Measurements from ENCODE around the gene CCDC171.

The CCDC171 gene

GRCh38 chr9:16012621-16013020 lies 459.8 kb downstream of the CCDC171 start:
- ChIA-PET POLR2A (no interaction called here), CTCF (interaction anchor here (0.6 kb wide), 1 partner anchor 22 kb away, joined by 3 read pairs; no protein-coding TSS in a partner anchor)
- H3K4me1 ChIP-seq (ENCODE audit: control insufficient read depth, insufficient read depth, low read length): no peaks in the 10 kb centered on the region
- no peak overlapping the region for H3K27ac ChIP-seq (ENCODE audit: extremely low read depth, low read depth, low read length)
- no peaks in the 10 kb centered on the region for H3K36me3 ChIP-seq (ENCODE audit: control insufficient read depth in 2 of 2, insufficient read depth in 1 of 2, low read length in 2 of 2)
- TF ChIP-seq ZNF677 (tag by site-specific recombination; IDR thresholded peaks at IDR 0.05) (no peak), GLI4 (tag by site-specific recombination; IDR thresholded peaks at IDR 0.05) (no peak), ZNF843 (tag by site-specific recombination; IDR thresholded peaks at IDR 0.05) (no peak), ZNF510 (tag by site-specific recombination; IDR thresholded peaks at IDR 0.05; ENCODE audit: insufficient replicate concordance) (no peak), ZNF433 (tag by site-specific recombination; IDR thresholded peaks at IDR 0.05; ENCODE audit: low read depth) (no peak), OVOL3 (tag by site-specific recombination; IDR thresholded peaks at IDR 0.05) (no peak), TRIM28 (IDR thresholded peaks at IDR 0.05; ENCODE audit: borderline replicate concordance, low read length) (no peak), GLIS1 (tag by site-specific recombination; IDR thresholded peaks at IDR 0.05) (no peak), ZNF292 (tag by site-specific recombination; IDR thresholded peaks at IDR 0.05; ENCODE audit: borderline replicate concordance, low read depth) (no peak), ZNF626 (tag by site-specific recombination; IDR thresholded peaks at IDR 0.05) (no peak), ZNF114 (tag by site-specific recombination; IDR thresholded peaks at IDR 0.05) (no peak), ZNF580 (tag by site-specific recombination; IDR thresholded peaks at IDR 0.05) (no peak)
- TF ChIP-seq, protein P1, sequence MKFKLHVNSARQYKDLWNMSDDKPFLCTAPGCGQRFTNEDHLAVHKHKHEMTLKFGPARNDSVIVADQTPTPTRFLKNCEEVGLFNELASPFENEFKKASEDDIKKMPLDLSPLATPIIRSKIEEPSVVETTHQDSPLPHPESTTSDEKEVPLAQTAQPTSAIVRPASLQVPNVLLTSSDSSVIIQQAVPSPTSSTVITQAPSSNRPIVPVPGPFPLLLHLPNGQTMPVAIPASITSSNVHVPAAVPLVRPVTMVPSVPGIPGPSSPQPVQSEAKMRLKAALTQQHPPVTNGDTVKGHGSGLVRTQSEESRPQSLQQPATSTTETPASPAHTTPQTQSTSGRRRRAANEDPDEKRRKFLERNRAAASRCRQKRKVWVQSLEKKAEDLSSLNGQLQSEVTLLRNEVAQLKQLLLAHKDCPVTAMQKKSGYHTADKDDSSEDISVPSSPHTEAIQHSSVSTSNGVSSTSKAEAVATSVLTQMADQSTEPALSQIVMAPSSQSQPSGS (tag by site-specific recombination; IDR thresholded peaks at IDR 0.05; ENCODE audit: low read depth): no peak
- H3K4me3 ChIP-seq (ENCODE audit: low read depth, low read length): no peak overlapping the region
- H3K9me3 ChIP-seq (ENCODE audit: control insufficient read depth, insufficient read depth, low read depth, low read length): no peaks in the 10 kb centered on the region

- TF ChIP-seq ZNF843 (tag by site-specific recombination; IDR thresholded peaks at IDR 0.05) (no peak), ZNF2 (tag by site-specific recombination; IDR thresholded peaks at IDR 0.05) (no peak), PBX3 (CRISPR knock-in tag; IDR thresholded peaks at IDR 0.05) (no peak)
- CTCF ChIA-PET: no interaction called here
- POLR2A ChIA-PET: no interaction called here
- Histone ChIP-seq H3K27ac (ENCODE audit: extremely low read depth, low read depth, low read length) (no peak overlapping the region), H3K36me3 (ENCODE audit: control insufficient read depth in 2 of 2, insufficient read depth in 1 of 2, low read length in 2 of 2) (no peaks in the 10 kb centered on the region), H3K4me3 (ENCODE audit: low read depth, low read length) (no peak overlapping the region), H3K9me3 (ENCODE audit: control insufficient read depth, insufficient read depth, low read depth, low read length) (no peaks in the 10 kb centered on the region), H3K4me1 (ENCODE audit: control insufficient read depth, insufficient read depth, low read length) (no peaks in the 10 kb centered on the region)
Measured at GRCh38 chr9:16013366-16013765, 460.5 kb downstream of the CCDC171 start.

DNA sequence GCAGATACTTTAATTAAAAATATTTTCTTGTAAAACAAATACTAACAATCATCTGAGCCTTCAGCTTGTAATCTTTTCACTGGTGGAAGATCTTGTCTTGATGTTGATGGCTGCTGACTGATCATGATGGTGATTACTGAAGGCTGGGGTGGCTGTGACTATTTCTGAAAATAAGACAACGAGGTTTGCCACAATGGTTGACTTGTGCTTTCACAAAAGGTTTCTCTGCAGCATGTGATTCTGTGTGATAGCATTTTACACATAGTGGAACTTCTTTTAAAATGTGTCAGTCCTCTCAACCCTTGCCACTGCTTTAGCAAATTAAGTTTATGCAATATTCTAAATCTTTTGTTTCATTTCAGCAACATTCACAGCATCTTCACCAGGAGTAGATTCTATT lies 461.0 kb downstream of the CCDC171 start:
- ChIA-PET CTCF (no interaction called here), POLR2A (no interaction called here)
- no peak for TF ChIP-seq ZNF560 (tag by site-specific recombination; IDR thresholded peaks at IDR 0.05; ENCODE audit: borderline replicate concordance)
- Histone ChIP-seq H3K36me3 (ENCODE audit: control insufficient read depth in 2 of 2, insufficient read depth in 1 of 2, low read length in 2 of 2) (no peaks in the 10 kb centered on the region), H3K27ac (ENCODE audit: extremely low read depth, low read depth, low read length) (no peak overlapping the region), H3K4me3 (ENCODE audit: low read depth, low read length) (no peak overlapping the region), H3K4me1 (ENCODE audit: control insufficient read depth, insufficient read depth, low read length) (no peaks in the 10 kb centered on the region), H3K9me3 (ENCODE audit: control insufficient read depth, insufficient read depth, low read depth, low read length) (no peaks in the 10 kb centered on the region)

- POLR2A ChIA-PET: no interaction called here
- CTCF ChIA-PET: no interaction called here
- TF ChIP-seq ZNF624 (tag by site-specific recombination; IDR thresholded peaks at IDR 0.05): no peak
- no peak for TF ChIP-seq ZBTB6 (tag by site-specific recombination; IDR thresholded peaks at IDR 0.05)
- TF ChIP-seq, protein P2, sequence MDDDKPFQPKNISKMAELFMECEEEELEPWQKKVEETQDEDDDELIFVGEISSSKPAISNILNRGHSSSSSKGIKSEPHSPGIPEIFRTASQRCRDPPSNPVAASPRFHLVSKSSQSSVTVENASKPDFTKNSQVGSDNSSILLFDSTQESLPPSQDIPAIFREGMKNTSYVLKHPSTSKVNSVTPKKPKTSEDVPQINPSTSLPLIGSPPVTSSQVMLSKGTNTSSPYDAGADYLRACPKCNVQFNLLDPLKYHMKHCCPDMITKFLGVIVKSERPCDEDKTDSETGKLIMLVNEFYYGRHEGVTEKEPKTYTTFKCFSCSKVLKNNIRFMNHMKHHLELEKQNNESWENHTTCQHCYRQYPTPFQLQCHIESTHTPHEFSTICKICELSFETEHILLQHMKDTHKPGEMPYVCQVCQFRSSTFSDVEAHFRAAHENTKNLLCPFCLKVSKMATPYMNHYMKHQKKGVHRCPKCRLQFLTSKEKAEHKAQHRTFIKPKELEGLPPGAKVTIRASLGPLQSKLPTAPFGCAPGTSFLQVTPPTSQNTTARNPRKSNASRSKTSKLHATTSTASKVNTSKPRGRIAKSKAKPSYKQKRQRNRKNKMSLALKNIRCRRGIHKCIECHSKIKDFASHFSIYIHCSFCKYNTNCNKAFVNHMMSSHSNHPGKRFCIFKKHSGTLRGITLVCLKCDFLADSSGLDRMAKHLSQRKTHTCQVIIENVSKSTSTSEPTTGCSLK (tag by site-specific recombination; IDR thresholded peaks at IDR 0.05): no peak
- TF ChIP-seq ZBTB48 (tag by site-specific recombination; IDR thresholded peaks at IDR 0.05): no peak
- TF ChIP-seq ZNF585B (tag by site-specific recombination; IDR thresholded peaks at IDR 0.05): no peak
- TF ChIP-seq, protein P3, sequence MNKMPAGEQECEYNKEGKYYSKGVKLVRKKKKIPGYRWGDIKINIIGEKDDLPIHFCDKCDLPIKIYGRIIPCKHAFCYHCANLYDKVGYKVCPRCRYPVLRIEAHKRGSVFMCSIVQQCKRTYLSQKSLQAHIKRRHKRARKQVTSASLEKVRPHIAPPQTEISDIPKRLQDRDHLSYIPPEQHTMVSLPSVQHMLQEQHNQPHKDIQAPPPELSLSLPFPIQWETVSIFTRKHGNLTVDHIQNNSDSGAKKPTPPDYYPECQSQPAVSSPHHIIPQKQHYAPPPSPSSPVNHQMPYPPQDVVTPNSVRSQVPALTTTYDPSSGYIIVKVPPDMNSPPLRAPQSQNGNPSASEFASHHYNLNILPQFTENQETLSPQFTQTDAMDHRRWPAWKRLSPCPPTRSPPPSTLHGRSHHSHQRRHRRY (tag by site-specific recombination; IDR thresholded peaks at IDR 0.05): no peak
- TF ChIP-seq ZNF658 (tag by site-specific recombination; IDR thresholded peaks at IDR 0.05): no peak
- Histone ChIP-seq H3K4me1 (ENCODE audit: control insufficient read depth, insufficient read depth, low read length) (no peaks in the 10 kb centered on the region), H3K27ac (ENCODE audit: extremely low read depth, low read depth, low read length) (no peak overlapping the region), H3K36me3 (ENCODE audit: control insufficient read depth in 2 of 2, insufficient read depth in 1 of 2, low read length in 2 of 2) (no peaks in the 10 kb centered on the region), H3K4me3 (ENCODE audit: low read depth, low read length) (no peak overlapping the region), H3K9me3 (ENCODE audit: control insufficient read depth, insufficient read depth, low read depth, low read length) (no peaks in the 10 kb centered on the region)
Measured at GRCh38 chr9:16022228-16022627, 469.4 kb downstream of the CCDC171 start.

Data from HEK293 (cell line).